Sigmoid colon (tissue), 7 donors: Measurements from ENCODE around the gene UBQLN2. TPM values are rescaled to one million over a fixed set of nuclear protein-coding genes. Genes with fewer than 3 reads are reported as not detected.
"Not testable (repeated sequence)": the region's sequence is repeated elsewhere in the genome, so short reads cannot be mapped to it uniquely, and the experiment has no call there.

Source experiments
- DNase-seq: peaks from one replicate; pipeline ENCODE4 v3.0.0-alpha.2; 2019
- H3K27ac ChIP-seq, 4 donors: fragments of 200-600 bp; sonication (generic); one replicate each; pipeline ENCODE4 v1.5.1; 2016 to 2019; ENCODE audit warnings: mild to moderate bottlenecking in 1 of 4
- H3K27me3 ChIP-seq, 3 donors: fragments of 200-600 bp; sonication (generic); one replicate each; pipeline ENCODE4 v1.5.1; 2019; ENCODE audit warnings: mild to moderate bottlenecking in 1 of 3
- H3K36me3 ChIP-seq, 4 donors: fragments of 200-600 bp; sonication (generic); one replicate each; pipeline ENCODE4 v1.5.1; 2016 to 2019
- H3K4me1 ChIP-seq, 4 donors: fragments of 200-600 bp; sonication (generic); one replicate each; pipeline ENCODE4 v1.5.1; 2017 to 2019
- H3K4me3 ChIP-seq, 4 donors: fragments of 200-600 bp; sonication (generic); one replicate each; pipeline ENCODE4 v1.5.1; 2017 to 2019; ENCODE audit warnings: mild to moderate bottlenecking in 2 of 4, moderate library complexity in 1 of 4
- H3K9me3 ChIP-seq, 4 donors: fragments of 200-600 bp in 3 of 4; sonication (generic) in 3 of 4; one replicate each; pipeline versions ENCODE4 v1.5.1 to v1.6.1; 2013 to 2019
- EP300 ChIP-seq, 4 donors: sonication (generic); formaldehyde crosslinking; IDR thresholded peaks; one replicate each; pipeline ENCODE4 v1.6.1; 2017; ENCODE audit warnings: antibody characterized with exemption in 4 of 4
- POLR2A ChIP-seq, 2 donors: fragments of 450-650 bp; IDR thresholded peaks; one replicate each; pipeline ENCODE4 v1.6.1; 2016; ENCODE audit warnings: antibody characterized with exemption in 2 of 2, mild to moderate bottlenecking in 2 of 2, moderate library complexity in 2 of 2
- POLR2AphosphoS5 ChIP-seq, 4 donors: sonication (generic); formaldehyde crosslinking; IDR thresholded peaks; one replicate each; pipeline ENCODE4 v1.6.1; 2017; ENCODE audit warnings: antibody characterized with exemption in 4 of 4
- WGBS, 2 donors: extraction: QIAGEN DNeasy Blood & Tissue Kit; methylation state at CpG; one replicate each; pipeline ENCODE4 v1.1.7; 2013; 5-methylcytosine and 5-hydroxymethylcytosine counted together
- intact Hi-C: fragments of 100-400 bp; cut with DNase I; formaldehyde crosslinking; loops from one replicate; pipeline ENCODE4 v1.15.1; 2023
- polyA plus RNA-seq, 3 donors: library from polyadenylated mRNA; stranded (reverse); fragments of 200-250 nt; gene quantifications; one replicate each; pipeline ENCODE4 v1.2.3, GENCODE V29; 2013
- total RNA-seq, 4 donors: library from RNA; depleted of rRNA; stranded (reverse); fragments of >200 nt; gene quantifications; one replicate each; pipeline ENCODE4 v1.1.0, GENCODE V29; 2016
- TF ChIP-seq, protein P1 (sequence below), 4 experiments: fragments of 450-650 bp in 3 of 4; fragments of 200-600 bp in 1 of 4; IDR thresholded peaks; one replicate each; pipeline ENCODE4 v1.5.1; 2016 to 2019; ENCODE audit warnings: antibody characterized with exemption in 4 of 4, mild to moderate bottlenecking in 3 of 4, moderate library complexity in 2 of 4
- donor health status: healthy with polysubstance abuse.
- donor health status: Bipolar disorder and iron deficiency.
- donor health status: healthy.

UBQLN2 gene
- total RNA-seq = 10 to 100 TPM; 23.6 to 28.9 (median 25.4) TPM
- polyA plus RNA-seq = 10 to 100 TPM in 1 of 3 donors, 1 to 10 TPM in 2; 6.6 to 12.4 (median 7.2) TPM

DNA sequence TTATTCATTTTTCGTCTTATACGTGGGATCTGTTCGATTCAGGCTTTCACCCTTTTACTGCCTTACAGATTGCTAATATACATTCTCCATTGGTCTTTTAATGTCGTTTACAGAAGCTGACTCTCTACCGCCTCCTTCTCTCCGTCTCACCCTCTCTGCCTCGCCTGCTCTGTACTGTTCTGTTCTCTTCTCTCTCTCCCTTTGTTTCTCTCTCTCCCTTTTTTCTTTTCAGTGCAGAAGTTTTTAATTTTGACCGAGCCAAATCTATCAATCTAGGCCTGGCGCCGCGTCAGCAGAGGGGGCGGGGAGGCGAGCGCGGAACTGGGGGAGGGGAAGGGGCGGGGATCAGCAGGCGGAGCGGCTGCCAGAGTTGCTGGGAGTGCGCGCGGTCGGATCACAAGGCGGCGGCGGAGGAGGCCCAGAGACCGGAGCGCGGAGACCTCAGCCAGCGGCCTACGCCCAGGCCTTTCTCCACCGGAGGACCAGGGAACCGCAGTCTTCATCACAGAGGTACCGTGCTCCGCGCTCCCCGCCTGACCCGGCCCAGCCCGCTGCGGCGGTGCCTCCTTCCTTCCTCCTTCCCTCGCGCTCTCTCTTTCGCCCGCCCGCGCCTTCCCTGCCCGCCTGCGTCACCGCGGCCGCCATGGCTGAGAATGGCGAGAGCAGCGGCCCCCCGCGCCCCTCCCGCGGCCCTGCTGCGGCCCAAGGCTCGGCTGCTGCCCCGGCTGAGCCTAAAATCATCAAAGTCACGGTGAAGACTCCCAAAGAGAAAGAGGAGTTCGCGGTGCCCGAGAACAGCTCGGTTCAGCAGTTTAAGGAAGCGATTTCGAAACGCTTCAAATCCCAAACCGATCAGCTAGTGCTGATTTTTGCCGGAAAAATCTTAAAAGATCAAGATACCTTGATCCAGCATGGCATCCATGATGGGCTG lies at the start of gene UBQLN2:
Gene UBQLN2, plus strand, starts transcription at position 397 of the 931 bp plus-strand sequence. Its CDS starts 247 bp downstream, at position 644.
- Histone ChIP-seq H3K4me1 (peaks cover 0 to 26% (median 6%) of the 10 kb centered on the region in 4 donors), H3K36me3 (no peaks in the 10 kb centered on the region), H3K9me3 (no peaks in the 10 kb centered on the region), H3K4me3 (peak within 1 kb of the TSS; percentile 53 to 68 (median 64)), H3K27ac (peak within 1 kb of the TSS; percentile 91 to 95 (median 94)), H3K27me3 (no peaks in the 10 kb centered on the region)
- DNase-seq = peak; percentile 92
- intact Hi-C loops = loop anchor here (5.0 kb wide), 1 partner anchor 169 kb away; no protein-coding TSS in a partner anchor
- TF ChIP-seq, protein P1, sequence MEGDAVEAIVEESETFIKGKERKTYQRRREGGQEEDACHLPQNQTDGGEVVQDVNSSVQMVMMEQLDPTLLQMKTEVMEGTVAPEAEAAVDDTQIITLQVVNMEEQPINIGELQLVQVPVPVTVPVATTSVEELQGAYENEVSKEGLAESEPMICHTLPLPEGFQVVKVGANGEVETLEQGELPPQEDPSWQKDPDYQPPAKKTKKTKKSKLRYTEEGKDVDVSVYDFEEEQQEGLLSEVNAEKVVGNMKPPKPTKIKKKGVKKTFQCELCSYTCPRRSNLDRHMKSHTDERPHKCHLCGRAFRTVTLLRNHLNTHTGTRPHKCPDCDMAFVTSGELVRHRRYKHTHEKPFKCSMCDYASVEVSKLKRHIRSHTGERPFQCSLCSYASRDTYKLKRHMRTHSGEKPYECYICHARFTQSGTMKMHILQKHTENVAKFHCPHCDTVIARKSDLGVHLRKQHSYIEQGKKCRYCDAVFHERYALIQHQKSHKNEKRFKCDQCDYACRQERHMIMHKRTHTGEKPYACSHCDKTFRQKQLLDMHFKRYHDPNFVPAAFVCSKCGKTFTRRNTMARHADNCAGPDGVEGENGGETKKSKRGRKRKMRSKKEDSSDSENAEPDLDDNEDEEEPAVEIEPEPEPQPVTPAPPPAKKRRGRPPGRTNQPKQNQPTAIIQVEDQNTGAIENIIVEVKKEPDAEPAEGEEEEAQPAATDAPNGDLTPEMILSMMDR (IDR thresholded peaks at IDR 0.05) = no peak
- no peak for TF ChIP-seq EP300 (IDR thresholded peaks at IDR 0.05)
- peak; percentile 68 to 73 for TF ChIP-seq POLR2A (IDR thresholded peaks at IDR 0.05)
- peak; percentile 82 to 94 (median 90) for TF ChIP-seq POLR2AphosphoS5 (IDR thresholded peaks at IDR 0.05)
- WGBS, 2 donors = 0 to 1% methylated on average over 70 of the region's 70 CpGs

DNA sequence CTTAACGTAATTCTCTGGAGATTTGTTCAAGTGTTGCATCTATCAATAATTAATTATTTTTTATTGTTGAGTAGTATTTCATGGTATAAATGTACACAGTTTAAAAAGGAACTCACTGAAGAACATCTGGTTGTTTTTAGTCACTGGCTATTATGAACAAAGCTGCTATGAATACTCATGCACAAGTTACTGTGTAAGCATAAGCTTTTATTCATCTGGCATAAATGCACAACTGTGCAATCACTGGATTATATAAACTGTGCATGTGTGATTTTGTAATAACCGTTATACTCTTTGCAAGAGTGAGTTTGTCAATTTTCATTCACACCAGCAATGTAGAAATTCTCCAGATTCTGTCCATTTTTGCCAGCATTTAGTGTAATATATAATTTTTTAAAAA lies 43.8 kb upstream of the UBQLN2 start:
- Histone ChIP-seq H3K36me3 (no peaks in the 10 kb centered on the region), H3K4me1 (no peaks in the 10 kb centered on the region), H3K9me3 (no peaks in the 10 kb centered on the region), H3K27me3 (no peaks in the 10 kb centered on the region), H3K27ac (no peak overlapping the region), H3K4me3 (no peak overlapping the region)
- no peak for TF ChIP-seq POLR2AphosphoS5 (IDR thresholded peaks at IDR 0.05)
- no peak for TF ChIP-seq EP300 (IDR thresholded peaks at IDR 0.05)
- TF ChIP-seq, protein P1 (IDR thresholded peaks at IDR 0.05) = no peak
- no peak for TF ChIP-seq POLR2A (IDR thresholded peaks at IDR 0.05)
- intact Hi-C loops = no loop called here
- no peak for DNase-seq
- 68 to 83% methylated on average over 2 of the region's 2 CpGs for WGBS, 2 donors

DNA sequence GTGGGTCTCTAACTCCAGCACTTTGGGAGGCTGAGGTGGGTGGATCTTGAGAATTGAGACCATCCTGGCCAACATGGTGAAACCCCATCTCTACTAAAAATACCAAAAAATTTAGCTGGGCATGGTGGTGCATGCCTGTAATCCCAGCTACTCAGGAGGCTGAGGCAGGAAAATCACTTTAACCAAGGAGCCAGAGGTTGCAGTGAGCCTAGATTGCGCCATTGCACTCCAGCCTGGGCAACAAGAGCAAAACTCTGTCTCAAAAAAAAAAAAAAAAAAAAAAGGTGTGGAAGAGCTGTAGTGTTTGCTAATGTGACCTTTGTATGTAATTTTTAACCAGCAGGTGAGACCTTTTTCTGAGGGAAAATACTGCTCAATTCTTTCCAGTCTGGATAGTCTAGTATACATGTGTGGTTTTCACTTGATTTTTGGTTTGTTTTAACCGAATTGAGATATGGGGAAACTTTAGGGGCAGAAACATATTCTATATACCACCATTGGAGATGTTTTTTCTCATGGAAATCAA lies 33.9 kb upstream of the UBQLN2 start:
- intact Hi-C loops, H3K36me3 ChIP-seq, H3K4me1 ChIP-seq, H3K9me3 ChIP-seq, DNase-seq, H3K27ac ChIP-seq, H3K4me3 ChIP-seq, H3K27me3 ChIP-seq: not testable (repeated sequence)
- WGBS, 2 donors = 72 to 76% methylated on average over 2 of the region's 2 CpGs

DNA sequence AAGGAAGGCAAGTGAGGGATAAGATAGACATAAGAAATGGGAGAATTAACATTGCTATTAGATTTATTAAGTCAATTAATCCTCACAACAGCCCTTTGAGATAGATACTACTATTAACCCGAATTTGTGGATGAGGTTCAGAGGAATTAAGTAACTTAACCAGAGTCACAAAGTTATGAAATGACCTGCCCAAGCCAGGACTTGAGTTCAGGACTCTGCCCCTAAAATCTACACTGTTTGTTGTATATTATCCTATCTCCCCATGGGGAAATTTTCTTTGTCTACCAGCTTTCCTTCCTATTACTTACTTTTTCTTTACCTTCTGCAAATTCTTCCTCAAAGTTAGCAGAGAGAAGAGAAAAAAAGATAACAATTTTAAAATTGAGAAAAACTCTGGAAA lies 33.4 kb upstream of the UBQLN2 start:
- H3K36me3 ChIP-seq = no peaks in the 10 kb centered on the region
- DNase-seq = no peak
- H3K4me3 ChIP-seq = no peak overlapping the region
- no peaks in the 10 kb centered on the region for H3K9me3 ChIP-seq
- H3K27me3 ChIP-seq = no peaks in the 10 kb centered on the region
- 59 to 67% methylated on average over 1 of the region's 1 CpG for WGBS, 2 donors
- TF ChIP-seq POLR2A (IDR thresholded peaks at IDR 0.05) (no peak), POLR2AphosphoS5 (IDR thresholded peaks at IDR 0.05) (no peak), EP300 (IDR thresholded peaks at IDR 0.05) (no peak)
- TF ChIP-seq, protein P1 (IDR thresholded peaks at IDR 0.05) = no peak
- H3K4me1 ChIP-seq = no peaks in the 10 kb centered on the region
- no peak overlapping the region for H3K27ac ChIP-seq
- intact Hi-C loops = no loop called here

DNA sequence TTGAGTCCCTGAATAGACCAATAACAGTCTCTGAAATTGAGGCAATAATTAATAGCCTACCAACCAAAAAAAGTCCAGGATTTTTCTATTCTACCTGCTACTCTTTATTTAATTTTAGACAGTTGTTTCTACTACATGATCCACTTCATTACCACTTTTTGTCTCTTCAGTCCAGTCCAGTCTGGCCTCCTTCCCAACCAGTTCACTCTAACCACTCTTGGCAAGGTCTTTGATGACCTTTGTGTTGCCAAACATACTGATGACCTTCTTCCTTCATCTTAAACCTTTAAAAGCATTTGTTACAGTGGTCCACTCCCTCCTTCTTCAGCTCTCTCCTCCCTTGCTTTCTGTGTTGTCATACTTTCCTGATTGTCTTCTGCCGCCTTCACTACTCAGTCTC lies 12.8 kb upstream of the UBQLN2 start:
- Histone ChIP-seq H3K36me3 (no peaks in the 10 kb centered on the region), H3K4me1 (no peaks in the 10 kb centered on the region), H3K4me3 (no peak overlapping the region), H3K27ac (no peak overlapping the region), H3K9me3 (no peaks in the 10 kb centered on the region), H3K27me3 (no peaks in the 10 kb centered on the region)
- intact Hi-C loops = no loop called here
- no peak for TF ChIP-seq POLR2A (IDR thresholded peaks at IDR 0.05)
- no peak for TF ChIP-seq POLR2AphosphoS5 (IDR thresholded peaks at IDR 0.05)
- no peak for TF ChIP-seq EP300 (IDR thresholded peaks at IDR 0.05)
- TF ChIP-seq, protein P1 (IDR thresholded peaks at IDR 0.05) = no peak
- WGBS, 2 donors = 84 to 95% methylated on average over 1 of the region's 1 CpG
- DNase-seq = no peak
